ENCODE results near the gene SMCO3.

DNA sequence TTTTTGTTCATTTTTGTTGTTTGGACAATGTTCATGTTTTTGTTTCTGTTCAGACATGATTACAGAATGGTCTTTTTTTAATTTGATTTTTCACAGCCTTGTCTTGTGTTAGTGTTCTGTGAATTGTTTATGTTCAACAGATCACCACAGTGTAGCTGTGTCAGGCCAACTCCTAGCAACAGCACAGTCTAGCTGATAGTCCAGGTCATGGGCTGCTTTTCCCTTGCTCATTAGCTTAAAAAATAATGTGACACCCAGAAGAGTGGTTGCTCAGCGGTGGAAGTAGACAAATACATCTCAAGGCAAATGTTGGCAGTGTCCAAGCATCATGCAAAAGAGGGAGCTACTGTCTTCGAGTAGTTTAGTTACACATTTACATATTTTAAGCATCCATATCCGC is 33.1 kb downstream of the SMCO3 start:
- TF ChIP-seq CREB1 (IDR thresholded peaks at IDR 0.05) (no peak), ZNF274 (IDR thresholded peaks at IDR 0.05; ENCODE audit: borderline replicate concordance, extremely low read depth, low read length) (no peak), RAD21 (IDR thresholded peaks at IDR 0.05 in 1 of 2, conservative IDR thresholded peaks at IDR 0.05 in 1 of 2; ENCODE audit: low read depth in 2 of 2, low read length in 2 of 2) (no peak), GABPA (IDR thresholded peaks at IDR 0.05; ENCODE audit: borderline replicate concordance, insufficient read depth, low read length) (no peak), RXRA (IDR thresholded peaks at IDR 0.05; ENCODE audit: insufficient read depth, low read depth, low read length) (no peak), POLR2A (IDR thresholded peaks at IDR 0.05; ENCODE audit: control extremely low read depth in 1 of 2, low read depth in 2 of 2, low read length in 2 of 2) (no peak), ASH2L (IDR thresholded peaks at IDR 0.05; ENCODE audit: low read length) (no peak), HDAC2 (IDR thresholded peaks at IDR 0.05; ENCODE audit: borderline replicate concordance in 1 of 2, low read depth in 2 of 2, low read length in 2 of 2) (no peak), NRF1 (IDR thresholded peaks at IDR 0.05; ENCODE audit: low read depth, low read length) (no peak), KDM1A (IDR thresholded peaks at IDR 0.05; ENCODE audit: borderline replicate concordance, low read length) (no peak)
- TF ChIP-seq, protein P1, sequence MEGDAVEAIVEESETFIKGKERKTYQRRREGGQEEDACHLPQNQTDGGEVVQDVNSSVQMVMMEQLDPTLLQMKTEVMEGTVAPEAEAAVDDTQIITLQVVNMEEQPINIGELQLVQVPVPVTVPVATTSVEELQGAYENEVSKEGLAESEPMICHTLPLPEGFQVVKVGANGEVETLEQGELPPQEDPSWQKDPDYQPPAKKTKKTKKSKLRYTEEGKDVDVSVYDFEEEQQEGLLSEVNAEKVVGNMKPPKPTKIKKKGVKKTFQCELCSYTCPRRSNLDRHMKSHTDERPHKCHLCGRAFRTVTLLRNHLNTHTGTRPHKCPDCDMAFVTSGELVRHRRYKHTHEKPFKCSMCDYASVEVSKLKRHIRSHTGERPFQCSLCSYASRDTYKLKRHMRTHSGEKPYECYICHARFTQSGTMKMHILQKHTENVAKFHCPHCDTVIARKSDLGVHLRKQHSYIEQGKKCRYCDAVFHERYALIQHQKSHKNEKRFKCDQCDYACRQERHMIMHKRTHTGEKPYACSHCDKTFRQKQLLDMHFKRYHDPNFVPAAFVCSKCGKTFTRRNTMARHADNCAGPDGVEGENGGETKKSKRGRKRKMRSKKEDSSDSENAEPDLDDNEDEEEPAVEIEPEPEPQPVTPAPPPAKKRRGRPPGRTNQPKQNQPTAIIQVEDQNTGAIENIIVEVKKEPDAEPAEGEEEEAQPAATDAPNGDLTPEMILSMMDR (IDR thresholded peaks at IDR 0.05; ENCODE audit: control extremely low read depth in 1 of 3, insufficient read depth in 1 of 3, low read depth in 1 of 3, low read length in 3 of 3) = no peak
- TF ChIP-seq, protein P2, sequence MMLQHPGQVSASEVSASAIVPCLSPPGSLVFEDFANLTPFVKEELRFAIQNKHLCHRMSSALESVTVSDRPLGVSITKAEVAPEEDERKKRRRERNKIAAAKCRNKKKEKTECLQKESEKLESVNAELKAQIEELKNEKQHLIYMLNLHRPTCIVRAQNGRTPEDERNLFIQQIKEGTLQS (IDR thresholded peaks at IDR 0.05; ENCODE audit: insufficient read depth, low read depth, low read length) = no peak
- TF ChIP-seq, protein P3, sequence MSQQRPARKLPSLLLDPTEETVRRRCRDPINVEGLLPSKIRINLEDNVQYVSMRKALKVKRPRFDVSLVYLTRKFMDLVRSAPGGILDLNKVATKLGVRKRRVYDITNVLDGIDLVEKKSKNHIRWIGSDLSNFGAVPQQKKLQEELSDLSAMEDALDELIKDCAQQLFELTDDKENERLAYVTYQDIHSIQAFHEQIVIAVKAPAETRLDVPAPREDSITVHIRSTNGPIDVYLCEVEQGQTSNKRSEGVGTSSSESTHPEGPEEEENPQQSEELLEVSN (IDR thresholded peaks at IDR 0.05) = no peak

Measured in H1 (cell line).